ENCODE data around the gene PYGO2.

PYGO2 gene

GRCh38 chr1:154925335-154926170, 36.0 kb downstream of the PYGO2 start:
- TF ChIP-seq POLR2AphosphoS5 (IDR thresholded peaks at IDR 0.05; ENCODE audit: low read depth) (no peak), REST (IDR thresholded peaks at IDR 0.05; ENCODE audit: insufficient replicate concordance, low read depth) (no peak), SPI1 (IDR thresholded peaks at IDR 0.05; ENCODE audit: borderline replicate concordance, low read depth) (peak; percentile 75; the same call in 1 of the 2 replicates), CTCF (IDR thresholded peaks at IDR 0.05; ENCODE audit: insufficient read depth, low read length) (no peak)
- H3K4me3 ChIP-seq (replicated peaks; ENCODE audit: insufficient read depth, low read length): no peak overlapping the region
- H3K27me3 ChIP-seq (ENCODE audit: insufficient read depth, poor library complexity, severe bottlenecking): no peaks in the 10 kb centered on the region
- peak overlapping the region; percentile 26 for H3K27ac ChIP-seq (replicated peaks)
- DNase-seq (ENCODE audit: low read depth in 1 of 2, low spot score in 1 of 2): peak in 1 of 2 experiments; percentile 71

GRCh38 chr1:154923695-154924094, 37.9 kb downstream of the PYGO2 start:
- H3K27me3 ChIP-seq (ENCODE audit: insufficient read depth, poor library complexity, severe bottlenecking): no peaks in the 10 kb centered on the region
- no peak overlapping the region for H3K27ac ChIP-seq (replicated peaks)
- no peak for DNase-seq (ENCODE audit: low read depth in 1 of 2, low spot score in 1 of 2)
- no peak for TF ChIP-seq SPI1 (IDR thresholded peaks at IDR 0.05; ENCODE audit: borderline replicate concordance, low read depth)
- TF ChIP-seq GABPA (IDR thresholded peaks at IDR 0.05; ENCODE audit: low read depth): no peak
- TF ChIP-seq CTCF (IDR thresholded peaks at IDR 0.05; ENCODE audit: insufficient read depth, low read length): no peak
- TF ChIP-seq REST (IDR thresholded peaks at IDR 0.05; ENCODE audit: insufficient replicate concordance, low read depth): no peak
- no peak for TF ChIP-seq POLR2AphosphoS5 (IDR thresholded peaks at IDR 0.05; ENCODE audit: low read depth)
- H3K4me3 ChIP-seq (replicated peaks; ENCODE audit: insufficient read depth, low read length): no peak overlapping the region

GRCh38 chr1:154913273-154913672, 48.3 kb downstream of the PYGO2 start:
- H3K27ac ChIP-seq (replicated peaks): no peak overlapping the region
- DNase-seq (ENCODE audit: low read depth in 1 of 2, low spot score in 1 of 2): no peak
- H3K27me3 ChIP-seq (ENCODE audit: insufficient read depth, poor library complexity, severe bottlenecking): no peaks in the 10 kb centered on the region
- TF ChIP-seq GABPA (IDR thresholded peaks at IDR 0.05; ENCODE audit: low read depth): no peak
- no peak for TF ChIP-seq POLR2AphosphoS5 (IDR thresholded peaks at IDR 0.05; ENCODE audit: low read depth)
- no peak for TF ChIP-seq SPI1 (IDR thresholded peaks at IDR 0.05; ENCODE audit: borderline replicate concordance, low read depth)
- TF ChIP-seq CTCF (IDR thresholded peaks at IDR 0.05; ENCODE audit: insufficient read depth, low read length): no peak
- no peak for TF ChIP-seq REST (IDR thresholded peaks at IDR 0.05; ENCODE audit: insufficient replicate concordance, low read depth)
- no peak overlapping the region for H3K4me3 ChIP-seq (replicated peaks; ENCODE audit: insufficient read depth, low read length)
